ENCODE data around the gene CREB3L2.
A peak's percentile ranks its signal among the peaks of the same experiment; 100 is the strongest.

Gene CREB3L2

GRCh38 chr7:138009350-138009653 is 7.4 kb upstream of the CREB3L2 start:
- no peak for DNase-seq

GRCh38 chr7:138008588-138009349 is 6.9 kb upstream of the CREB3L2 start:
- peak; percentile 34 for DNase-seq

- DNase-seq = no peak
These were observed 6.2 kb upstream of the CREB3L2 start for GRCh38 chr7:138008019-138008587.

GRCh38 chr7:138006106-138006505 is 4.2 kb upstream of the CREB3L2 start:
- DNase-seq = no peak

- DNase-seq = no peak
These were observed 3.0 kb upstream of the CREB3L2 start for GRCh38 chr7:138004936-138005335.

GRCh38 chr7:138004046-138004445 is 2.2 kb upstream of the CREB3L2 start:
- DNase-seq = no peak

GRCh38 chr7:138002828-138003189 is 923 bp upstream of the CREB3L2 start:
- no peak for DNase-seq

GRCh38 chr7:138002096-138002827 is 376 bp upstream of the CREB3L2 start:
- peak; percentile 97 for DNase-seq

GRCh38 chr7:138000081-138000701 is 1.7 kb downstream of the CREB3L2 start:
- no peak for DNase-seq

- DNase-seq = no peak
These were observed 2.3 kb downstream of the CREB3L2 start for GRCh38 chr7:137999496-138000080.

- no peak for DNase-seq
These were observed 3.6 kb downstream of the CREB3L2 start for GRCh38 chr7:137998250-137998649.

- DNase-seq = no peak
These were observed 5.0 kb downstream of the CREB3L2 start for GRCh38 chr7:137996871-137997270.

- DNase-seq = peak; percentile 77
These were observed 5.5 kb downstream of the CREB3L2 start for GRCh38 chr7:137996386-137996851.

- DNase-seq = no peak
These were observed 7.7 kb downstream of the CREB3L2 start for GRCh38 chr7:137994216-137994615.

GRCh38 chr7:137993395-137993743 is 8.5 kb downstream of the CREB3L2 start:
- DNase-seq = no peak

GRCh38 chr7:137992550-137993394 is 9.1 kb downstream of the CREB3L2 start:
- no peak for DNase-seq

GRCh38 chr7:137992104-137992549 is 9.8 kb downstream of the CREB3L2 start:
- DNase-seq = no peak

GRCh38 chr7:137990251-137990941 is 11.5 kb downstream of the CREB3L2 start:
- DNase-seq = no peak

- DNase-seq = no peak
These were observed 12.3 kb downstream of the CREB3L2 start for GRCh38 chr7:137989590-137989989.

- DNase-seq = no peak
These were observed 12.8 kb downstream of the CREB3L2 start for GRCh38 chr7:137989094-137989493.

GRCh38 chr7:137987968-137988367 is 13.9 kb downstream of the CREB3L2 start:
- no peak for DNase-seq

GRCh38 chr7:137987563-137987962 is 14.3 kb downstream of the CREB3L2 start:
- DNase-seq = no peak
